Glutamatergic neuron (in vitro differentiated cells): Measurements from ENCODE around the gene JAKMIP2. TPM values are rescaled to one million over a fixed set of nuclear protein-coding genes. Genes with fewer than 3 reads are reported as not detected.

Source experiments
- DNase-seq: peaks from one replicate; pipeline ENCODE4 v3.0.0; 2022
- H3K27ac Mint-ChIP-seq: one replicate; pipeline ENCODE4 v1.8.0; 2020; ENCODE audit warnings: mild to moderate bottlenecking, mixed read lengths, inconsistent platforms; ENCODE audit not compliant: unreplicated experiment
- H3K27me3 Mint-ChIP-seq: one replicate; pipeline ENCODE4 v1.8.0; 2020; ENCODE audit warnings: mild to moderate bottlenecking, moderate library complexity, mixed read lengths, inconsistent platforms; ENCODE audit not compliant: unreplicated experiment
- H3K36me3 Mint-ChIP-seq: one replicate; pipeline ENCODE4 v1.8.0; 2020; ENCODE audit warnings: mild to moderate bottlenecking, mixed read lengths, inconsistent platforms; ENCODE audit not compliant: unreplicated experiment
- H3K4me1 Mint-ChIP-seq: one replicate; pipeline ENCODE4 v1.8.0; 2020; ENCODE audit warnings: mild to moderate bottlenecking, low read depth, mixed read lengths, inconsistent platforms; ENCODE audit not compliant: unreplicated experiment
- H3K4me3 Mint-ChIP-seq: one replicate; pipeline ENCODE4 v1.8.0; 2020; ENCODE audit warnings: mild to moderate bottlenecking, mixed read lengths, inconsistent platforms; ENCODE audit not compliant: unreplicated experiment
- H3K9me3 Mint-ChIP-seq: one replicate; pipeline ENCODE4 v1.8.0; 2020; ENCODE audit warnings: mild to moderate bottlenecking, moderate library complexity, mixed read lengths, inconsistent platforms; ENCODE audit not compliant: unreplicated experiment
- total RNA-seq: library from RNA; stranded (reverse); fragmentation: NEBNext Ultra II Directional; extraction: Animal tissue kit (Norgen Biotek cat#: 25700); gene quantifications from one replicate; pipeline ENCODE4 v1.2.1, GENCODE V29; 2021; ENCODE audit not compliant: unreplicated experiment
- TF ChIP-seq, protein P1 (sequence below): fragments of 200-600 bp; sonication (generic); IDR thresholded peaks from one replicate; pipeline ENCODE4 v1.5.0; 2021; ENCODE audit not compliant: partially characterized antibody, unreplicated experiment

JAKMIP2 gene
- total RNA-seq, 1 donor from 2014 or later = 88.2 TPM

DNA sequence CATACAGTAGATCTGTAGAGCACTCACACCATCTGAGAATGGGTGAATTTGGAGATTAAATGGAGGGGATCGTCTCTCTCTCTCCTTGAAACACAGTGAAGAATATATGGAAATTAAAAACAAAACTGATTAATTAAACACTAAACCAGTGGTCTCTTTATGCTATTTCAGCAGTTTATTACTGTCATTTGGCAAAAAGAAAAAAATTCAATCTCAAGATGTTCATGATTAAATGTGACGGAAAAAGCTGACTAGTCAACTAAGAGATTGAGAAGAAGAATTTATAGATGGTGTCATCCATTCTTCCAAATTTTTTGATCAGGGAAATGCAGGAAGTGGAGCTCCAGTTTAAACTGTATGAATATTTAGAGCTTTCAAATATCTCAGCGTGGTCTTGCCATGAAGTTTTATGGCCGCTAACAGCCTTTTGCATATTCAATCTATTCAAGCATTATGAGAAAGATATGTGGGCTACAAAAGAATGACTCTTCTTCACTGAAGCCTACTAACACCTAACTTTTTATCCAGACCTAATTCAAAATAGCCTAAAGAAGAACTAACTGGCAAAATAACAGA lies 151.0 kb downstream of the JAKMIP2 start:
- peaks cover 3% of the 10 kb centered on the region for H3K36me3 Mint-ChIP-seq
- no peak overlapping the region for H3K4me3 Mint-ChIP-seq
- H3K9me3 Mint-ChIP-seq = no peaks in the 10 kb centered on the region
- no peak for DNase-seq
- H3K27me3 Mint-ChIP-seq = peaks cover 2% of the 10 kb centered on the region
- TF ChIP-seq, protein P1, sequence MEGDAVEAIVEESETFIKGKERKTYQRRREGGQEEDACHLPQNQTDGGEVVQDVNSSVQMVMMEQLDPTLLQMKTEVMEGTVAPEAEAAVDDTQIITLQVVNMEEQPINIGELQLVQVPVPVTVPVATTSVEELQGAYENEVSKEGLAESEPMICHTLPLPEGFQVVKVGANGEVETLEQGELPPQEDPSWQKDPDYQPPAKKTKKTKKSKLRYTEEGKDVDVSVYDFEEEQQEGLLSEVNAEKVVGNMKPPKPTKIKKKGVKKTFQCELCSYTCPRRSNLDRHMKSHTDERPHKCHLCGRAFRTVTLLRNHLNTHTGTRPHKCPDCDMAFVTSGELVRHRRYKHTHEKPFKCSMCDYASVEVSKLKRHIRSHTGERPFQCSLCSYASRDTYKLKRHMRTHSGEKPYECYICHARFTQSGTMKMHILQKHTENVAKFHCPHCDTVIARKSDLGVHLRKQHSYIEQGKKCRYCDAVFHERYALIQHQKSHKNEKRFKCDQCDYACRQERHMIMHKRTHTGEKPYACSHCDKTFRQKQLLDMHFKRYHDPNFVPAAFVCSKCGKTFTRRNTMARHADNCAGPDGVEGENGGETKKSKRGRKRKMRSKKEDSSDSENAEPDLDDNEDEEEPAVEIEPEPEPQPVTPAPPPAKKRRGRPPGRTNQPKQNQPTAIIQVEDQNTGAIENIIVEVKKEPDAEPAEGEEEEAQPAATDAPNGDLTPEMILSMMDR = no peak
- peaks cover 7% of the 10 kb centered on the region for H3K4me1 Mint-ChIP-seq
- H3K27ac Mint-ChIP-seq = no peak overlapping the region

DNA sequence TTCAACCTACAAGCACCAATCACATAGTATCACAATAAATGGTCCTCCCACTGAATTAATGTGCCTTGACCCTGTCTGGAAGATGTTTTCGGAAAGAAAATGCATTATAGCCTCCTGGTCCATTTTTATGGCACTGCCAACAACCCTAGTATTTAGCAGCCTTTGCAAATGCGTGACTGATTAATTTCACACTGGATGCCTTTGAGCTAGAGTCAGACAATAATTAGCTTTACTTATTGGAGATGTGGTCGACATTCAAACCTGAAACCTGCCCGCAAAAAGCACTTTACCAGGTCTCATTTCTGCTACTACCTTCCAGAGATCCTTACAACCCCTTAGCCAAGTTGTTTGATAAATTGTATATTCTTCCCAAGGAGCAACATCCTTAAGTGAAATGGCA lies 153.3 kb downstream of the JAKMIP2 start:
- Mint-ChIP-seq H3K9me3 (no peaks in the 10 kb centered on the region), H3K36me3 (peaks cover 1% of the 10 kb centered on the region), H3K4me1 (peaks cover 7% of the 10 kb centered on the region), H3K27me3 (peaks cover 3% of the 10 kb centered on the region), H3K4me3 (no peak overlapping the region), H3K27ac (no peak overlapping the region)
- TF ChIP-seq, protein P1 = no peak
- DNase-seq = no peak

DNA sequence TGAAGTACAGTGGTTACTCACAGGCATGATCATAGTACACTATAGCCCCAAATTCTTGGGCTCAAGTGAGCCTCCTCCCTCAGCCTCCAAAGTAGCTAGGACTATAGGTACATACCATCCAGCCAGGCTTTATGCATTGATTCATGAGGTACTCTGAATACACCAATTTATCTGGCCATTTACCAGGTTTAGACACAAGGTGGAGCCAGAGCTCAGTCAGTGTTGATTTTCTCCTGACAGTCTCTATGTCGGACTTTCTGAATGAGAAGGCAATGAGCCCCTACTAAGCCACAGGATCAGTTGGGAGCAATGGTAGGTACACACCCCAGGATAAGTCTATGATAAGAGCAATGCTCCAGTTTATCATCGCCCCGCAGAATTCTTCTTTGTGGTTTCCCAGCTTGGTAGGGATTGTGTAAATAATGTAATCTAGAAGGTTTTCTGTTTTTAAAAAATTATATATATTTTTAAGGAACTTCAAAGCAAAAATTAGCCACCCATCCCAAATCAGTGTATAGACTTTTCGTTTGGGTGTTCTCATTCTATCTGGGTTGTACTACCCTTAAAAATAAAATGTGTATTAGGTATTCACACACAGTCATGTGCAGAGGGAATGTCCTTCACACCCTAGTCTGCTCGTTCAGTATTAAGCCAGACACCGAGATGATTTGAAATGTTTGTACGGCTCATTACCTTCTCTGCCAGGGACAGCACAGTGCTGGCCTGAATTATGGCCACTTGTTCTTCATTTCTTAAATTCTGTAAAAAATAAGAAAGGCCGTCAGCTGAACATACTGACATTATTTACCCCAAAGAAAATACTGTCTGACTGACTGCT lies 154.3 kb downstream of the JAKMIP2 start:
- Mint-ChIP-seq H3K4me3 (no peak overlapping the region), H3K27me3 (peaks cover 4% of the 10 kb centered on the region), H3K27ac (no peak overlapping the region), H3K36me3 (peaks cover 4% of the 10 kb centered on the region), H3K4me1 (peaks cover 7% of the 10 kb centered on the region), H3K9me3 (no peaks in the 10 kb centered on the region)
- peak; percentile 63 for DNase-seq
- TF ChIP-seq, protein P1 = peak; percentile 73

DNA sequence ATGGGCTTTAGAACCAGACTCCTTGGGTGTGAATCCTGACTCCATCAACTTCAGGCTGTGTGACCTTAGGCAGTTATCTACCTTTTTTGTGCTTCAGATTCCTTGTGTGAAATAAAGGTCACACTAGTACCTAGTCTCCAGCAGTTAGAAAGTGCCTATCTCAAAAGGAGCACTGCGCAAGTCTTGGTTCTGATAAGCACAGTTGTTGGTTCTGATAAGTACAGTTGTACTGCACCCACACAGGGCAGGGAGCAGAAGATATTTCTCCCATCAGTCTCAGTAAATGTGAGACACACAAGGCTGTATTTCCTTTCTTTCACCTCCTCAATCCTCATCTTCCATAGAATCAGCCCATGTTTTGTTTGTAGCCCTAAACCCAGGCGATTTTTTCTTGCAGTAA lies 156.1 kb downstream of the JAKMIP2 start:
- TF ChIP-seq, protein P1 = no peak
- Mint-ChIP-seq H3K36me3 (peaks cover 4% of the 10 kb centered on the region), H3K27ac (no peak overlapping the region), H3K4me1 (peaks cover 7% of the 10 kb centered on the region), H3K4me3 (no peak overlapping the region), H3K9me3 (no peaks in the 10 kb centered on the region), H3K27me3 (peaks cover 4% of the 10 kb centered on the region)
- no peak for DNase-seq

DNA sequence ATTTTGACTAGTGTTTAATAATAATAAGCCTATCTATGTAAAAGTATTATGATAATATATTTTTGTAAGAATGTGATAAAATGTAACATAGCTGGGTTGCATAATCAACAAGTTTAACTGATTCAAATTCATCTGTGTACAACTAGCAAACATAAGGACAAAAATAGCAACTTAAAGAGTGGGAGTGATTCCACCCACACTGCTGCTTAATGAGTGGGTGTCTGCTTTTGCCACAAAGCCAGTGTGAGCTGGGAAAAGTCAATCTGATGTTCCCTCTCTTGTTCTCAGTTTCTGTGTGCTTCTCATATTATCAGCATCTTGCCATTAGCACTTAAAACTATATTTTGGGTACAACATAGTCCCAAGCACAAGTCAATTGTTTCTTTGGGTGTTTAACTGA lies 161.5 kb downstream of the JAKMIP2 start:
- Mint-ChIP-seq H3K4me3 (no peak overlapping the region), H3K9me3 (peaks cover 2% of the 10 kb centered on the region), H3K36me3 (peaks cover 10% of the 10 kb centered on the region), H3K4me1 (no peaks in the 10 kb centered on the region), H3K27ac (no peak overlapping the region), H3K27me3 (peaks cover 2% of the 10 kb centered on the region)
- DNase-seq = no peak
- TF ChIP-seq, protein P1 = no peak
